Measurements from ENCODE around the gene TMUB1. TPM values are rescaled to one million over a fixed set of nuclear protein-coding genes. Genes with fewer than 3 reads are reported as not detected.

Gene TMUB1
- total RNA-seq, 1 experiment from 2014 or later = 45.4 TPM

DNA sequence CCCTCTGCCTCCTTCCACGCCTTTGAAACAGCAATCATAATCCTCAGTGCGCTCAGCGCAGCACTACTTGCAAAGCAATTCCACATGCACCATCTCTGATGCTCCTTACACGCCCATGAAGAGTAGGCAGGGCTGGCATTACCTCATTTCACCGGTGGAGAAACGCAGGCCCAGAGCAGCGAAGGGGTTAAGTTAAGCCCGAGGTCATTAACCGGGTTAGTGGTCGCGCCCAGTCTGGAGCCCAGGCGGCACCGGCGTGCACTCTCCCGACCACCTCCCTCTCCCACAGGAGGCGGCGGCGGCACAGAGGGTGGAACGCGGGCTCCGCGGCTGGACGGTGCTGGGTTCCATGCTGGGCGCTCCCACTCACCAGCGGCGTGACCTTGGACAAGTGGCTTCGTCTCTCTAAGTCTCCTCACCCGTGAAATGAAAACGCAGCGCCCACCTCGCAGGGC is 3.2 kb downstream of the TMUB1 start:
- Histone ChIP-seq H4K5ac (ENCODE audit: insufficient read length, low read depth, low read length) (no peak overlapping the region), H3K23ac (ENCODE audit: insufficient read length, low read depth, low read length) (no peak overlapping the region), H2BK15ac (ENCODE audit: low read depth, low read length) (no peak overlapping the region), H2BK12ac (ENCODE audit: insufficient read length, low read depth, low read length) (no peak overlapping the region), H3K56ac (ENCODE audit: insufficient read length, low read depth, low read length) (no peak overlapping the region), H2BK20ac (ENCODE audit: low read depth, low read length, poor library complexity, severe bottlenecking) (no peak overlapping the region), H2BK5ac (ENCODE audit: insufficient read length, low read length) (no peak overlapping the region), H3K9ac (ENCODE audit: extremely low read depth, insufficient read length, low read length) (peak overlapping the region; percentile 74), H3K14ac (ENCODE audit: insufficient read depth, low read length) (no peak overlapping the region; the same call in 1 of the 2 replicates), H3K27me3 (ENCODE audit: insufficient read depth, low read length) (no peaks in the 10 kb centered on the region; the same call in 1 of the 2 replicates), H3K23me2 (ENCODE audit: insufficient read length, low read depth, low read length, poor library complexity, severe bottlenecking) (peaks cover 7% of the 10 kb centered on the region), H4K20me1 (ENCODE audit: control insufficient read depth, insufficient read depth, insufficient read length) (no peaks in the 10 kb centered on the region), H3K18ac (ENCODE audit: insufficient read length, low read depth, low read length) (no peak overlapping the region), H3K4me1 (ENCODE audit: insufficient read depth, low read length) (0 out of 2 replicates have a peak, but pooled peaks cover under 1% of the 10 kb centered on the region), H4K91ac (ENCODE audit: insufficient read length, low read depth, low read length) (no peak overlapping the region), H2AFZ (ENCODE audit: low read length) (no peak overlapping the region), H3K4ac (ENCODE audit: low read depth, low read length) (no peak overlapping the region), H3K79me2 (ENCODE audit: insufficient read depth, low read length) (no peaks in the 10 kb centered on the region; the same call in 1 of the 2 replicates), H4K8ac (replicated peaks; ENCODE audit: insufficient read length, low read depth, low read length) (no peak overlapping the region), H3K4me2 (ENCODE audit: insufficient read depth, insufficient read length, low read length) (peak overlapping the region; percentile 70), H3K9me3 (ENCODE audit: control insufficient read depth, low read depth, low read length) (no peaks in the 10 kb centered on the region), H3K27ac (ENCODE audit: insufficient read length, low read depth, low read length) (no peak overlapping the region), H2AK5ac (ENCODE audit: insufficient read length, low read length) (no peak overlapping the region), H3T11ph (ENCODE audit: low read length) (no peak overlapping the region), H3K79me1 (ENCODE audit: insufficient read depth, low read depth, low read length, poor library complexity, severe bottlenecking) (no peaks in the 10 kb centered on the region), H2BK120ac (ENCODE audit: low read depth, low read length, poor library complexity, severe bottlenecking) (no peak overlapping the region)
- H3K4me3 Mint-ChIP-seq = peak overlapping the region; percentile 79 to 92
- H3K27ac Mint-ChIP-seq = peak overlapping the region; percentile 6 to 86 (median 65); a peak in 3 of 7 replicates
- peaks cover 35 to 47% of the 10 kb centered on the region in 2 experiments for H3K4me1 Mint-ChIP-seq
- H3K9me3 Mint-ChIP-seq = no peaks in the 10 kb centered on the region; a peak in 1 of 5 replicates
- H3K36me3 Mint-ChIP-seq (ENCODE audit: insufficient read depth in 1 of 3, low read depth in 3 of 3) = peaks cover 8 to 19% (median 17%) of the 10 kb centered on the region in 3 experiments
- no peak for DNase-seq
- WGBS (ENCODE audit: extremely low coverage, insufficient read length, low lambda C conversion rate) = no CpG with 5 or more reads among the region's 31 CpGs
- no peak for TF ChIP-seq CTCF (conservative IDR thresholded peaks at IDR 0.05)
- peaks cover 9% of the 10 kb centered on the region for H3K27me3 Mint-ChIP-seq (ENCODE audit: low read depth)

Data from H9 (cell line).